Tibial artery (tissue), 4 donors: ENCODE measurements around the gene OR5AU1.
"Not testable (repeated sequence)": the region's sequence is repeated elsewhere in the genome, so short reads cannot be mapped to it uniquely, and the experiment has no call there.

Experiments used
- DNase-seq, 2 donors: peaks; one replicate each; pipeline ENCODE4 v3.0.0-alpha.2; 2019
- H3K27ac ChIP-seq, 2 donors: fragments of 200-600 bp; sonication (generic) in 1 of 2; 1 replicate in 1 of 2; 2 replicates in 1 of 2; pipeline ENCODE4 v1.5.1; 2018 to 2019; ENCODE audit warnings: mild to moderate bottlenecking in 1 of 2
- H3K27me3 ChIP-seq, 2 donors: fragments of 200-600 bp; sonication (generic) in 1 of 2; one replicate each; pipeline versions ENCODE4 v1.5.1 to v1.6.0; 2016 to 2019
- H3K36me3 ChIP-seq, 3 donors: fragments of 200-600 bp; sonication (generic) in 2 of 3; one replicate each; pipeline ENCODE4 v1.5.1; 2016 to 2019; ENCODE audit warnings: mild to moderate bottlenecking in 2 of 3
- H3K4me1 ChIP-seq, 4 donors: fragments of 200-600 bp; sonication (generic) in 2 of 4; 1 replicate in 3 of 4; 2 replicates in 1 of 4; pipeline ENCODE4 v1.5.1; 2016 to 2019
- H3K4me3 ChIP-seq, 2 donors: fragments of 200-600 bp; sonication (generic) in 1 of 2; 1 replicate in 1 of 2; 2 replicates in 1 of 2; pipeline ENCODE4 v1.5.1; 2018 to 2019; ENCODE audit warnings: mild to moderate bottlenecking in 2 of 2
- H3K9me3 ChIP-seq, 3 donors: fragments of 200-600 bp; sonication (generic) in 1 of 3; one replicate each; pipeline ENCODE4 v1.5.1; 2016 to 2019
- intact Hi-C: fragments of 100-400 bp; cut with DNase I; formaldehyde crosslinking; loops from one replicate; pipeline ENCODE4 v1.15.0; 2023; ENCODE audit warnings: low total_unique reads
- TF ChIP-seq, protein P1 (sequence below), 2 experiments: fragments of 200-600 bp in 1 of 2; fragments of 450-650 bp in 1 of 2; IDR thresholded peaks; one replicate each; pipeline ENCODE4 v1.5.1; 2017 to 2019; ENCODE audit warnings: antibody characterized with exemption in 2 of 2, mild to moderate bottlenecking in 1 of 2, moderate library complexity in 1 of 2

The OR5AU1 gene

DNA sequence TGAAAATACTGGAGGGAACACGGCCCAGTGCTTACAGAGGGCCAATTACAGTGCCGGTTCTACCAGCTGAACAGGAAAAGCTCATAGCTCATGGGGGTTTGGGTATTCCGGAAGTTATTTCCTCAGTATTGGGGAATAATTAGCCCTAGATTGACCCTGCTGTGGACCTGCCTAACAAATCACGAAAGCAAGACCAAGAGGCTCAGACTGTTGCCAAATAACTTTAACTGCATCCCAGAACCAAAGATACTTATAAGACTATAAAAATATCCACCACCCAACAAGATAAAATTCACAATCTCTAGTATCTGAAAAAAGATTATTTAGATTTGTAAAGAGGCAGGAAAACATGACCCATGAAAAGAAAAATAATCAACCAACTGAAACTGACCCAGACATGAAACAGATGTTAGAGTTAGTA is 8.0 kb upstream of the OR5AU1 start:
- no peak for DNase-seq
- intact Hi-C loops, result no loop called here

DNA sequence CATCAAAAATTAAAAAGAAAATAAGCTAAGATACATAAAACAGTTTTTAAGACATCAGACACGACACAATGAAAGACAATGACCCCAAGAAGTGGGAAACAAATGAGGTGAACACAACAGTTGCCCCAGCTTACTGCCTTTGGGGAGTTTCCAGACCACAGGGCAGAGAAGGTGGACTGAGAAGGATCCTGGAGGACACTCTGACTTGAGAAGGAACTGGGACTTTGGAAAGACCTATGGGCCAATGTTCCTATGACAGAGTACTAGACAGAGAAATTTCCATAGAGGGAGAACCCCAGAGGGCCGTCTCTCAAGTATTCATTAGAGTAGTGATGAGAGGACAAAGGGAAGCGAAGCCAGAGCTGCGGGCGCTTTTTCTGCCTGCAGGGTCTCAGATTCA is 6.2 kb upstream of the OR5AU1 start:
- TF ChIP-seq, protein P1, sequence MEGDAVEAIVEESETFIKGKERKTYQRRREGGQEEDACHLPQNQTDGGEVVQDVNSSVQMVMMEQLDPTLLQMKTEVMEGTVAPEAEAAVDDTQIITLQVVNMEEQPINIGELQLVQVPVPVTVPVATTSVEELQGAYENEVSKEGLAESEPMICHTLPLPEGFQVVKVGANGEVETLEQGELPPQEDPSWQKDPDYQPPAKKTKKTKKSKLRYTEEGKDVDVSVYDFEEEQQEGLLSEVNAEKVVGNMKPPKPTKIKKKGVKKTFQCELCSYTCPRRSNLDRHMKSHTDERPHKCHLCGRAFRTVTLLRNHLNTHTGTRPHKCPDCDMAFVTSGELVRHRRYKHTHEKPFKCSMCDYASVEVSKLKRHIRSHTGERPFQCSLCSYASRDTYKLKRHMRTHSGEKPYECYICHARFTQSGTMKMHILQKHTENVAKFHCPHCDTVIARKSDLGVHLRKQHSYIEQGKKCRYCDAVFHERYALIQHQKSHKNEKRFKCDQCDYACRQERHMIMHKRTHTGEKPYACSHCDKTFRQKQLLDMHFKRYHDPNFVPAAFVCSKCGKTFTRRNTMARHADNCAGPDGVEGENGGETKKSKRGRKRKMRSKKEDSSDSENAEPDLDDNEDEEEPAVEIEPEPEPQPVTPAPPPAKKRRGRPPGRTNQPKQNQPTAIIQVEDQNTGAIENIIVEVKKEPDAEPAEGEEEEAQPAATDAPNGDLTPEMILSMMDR (IDR thresholded peaks at IDR 0.05), result no peak
- no peak overlapping the region for H3K4me3 ChIP-seq
- DNase-seq, result no peak
- H3K9me3 ChIP-seq, result no peaks in the 10 kb centered on the region
- H3K27me3 ChIP-seq, result no peaks in the 10 kb centered on the region
- H3K36me3 ChIP-seq, result no peaks in the 10 kb centered on the region
- no peak overlapping the region for H3K27ac ChIP-seq
- no peaks in the 10 kb centered on the region for H3K4me1 ChIP-seq
- intact Hi-C loops, result no loop called here

More for the DNA sequence above, 8.0 kb upstream of the OR5AU1 start:
- no peak overlapping the region for H3K4me3 ChIP-seq
- H3K27me3 ChIP-seq, result no peaks in the 10 kb centered on the region
- H3K9me3 ChIP-seq, result no peaks in the 10 kb centered on the region
- TF ChIP-seq, protein P1 (IDR thresholded peaks at IDR 0.05), result no peak
- H3K4me1 ChIP-seq, result no peaks in the 10 kb centered on the region
- H3K27ac ChIP-seq, result no peak overlapping the region
- no peaks in the 10 kb centered on the region for H3K36me3 ChIP-seq

DNA sequence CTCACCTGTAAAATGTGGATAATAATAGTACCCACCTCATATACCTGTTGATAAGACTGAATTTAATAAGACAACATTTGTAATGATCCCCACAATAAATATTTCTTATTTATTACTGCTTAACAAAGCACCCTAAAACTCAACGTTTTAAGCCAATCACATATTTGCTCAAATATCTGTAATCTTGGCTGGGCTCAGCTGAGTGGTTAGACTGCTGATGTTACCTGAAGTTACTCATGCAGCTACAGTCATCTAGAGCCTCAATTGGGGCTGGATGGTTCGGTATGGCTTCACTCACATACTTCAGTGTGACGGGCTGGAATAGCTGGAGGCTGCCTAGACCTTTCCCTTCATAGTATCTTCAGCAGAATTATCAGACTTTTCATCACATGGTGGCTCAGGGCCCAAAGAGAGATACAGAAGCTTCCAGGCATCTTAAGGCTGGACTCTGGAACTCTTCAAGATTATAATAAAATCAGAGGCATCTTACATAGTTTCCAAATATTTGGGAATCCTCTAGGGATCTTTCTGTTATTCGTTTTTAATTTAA is 4.3 kb upstream of the OR5AU1 start:
- no peak for DNase-seq
- Histone ChIP-seq H3K36me3 (no peaks in the 10 kb centered on the region), H3K27ac (no peak overlapping the region), H3K9me3 (no peaks in the 10 kb centered on the region), H3K4me3 (no peak overlapping the region), H3K4me1 (no peaks in the 10 kb centered on the region), H3K27me3 (no peaks in the 10 kb centered on the region)
- intact Hi-C loops, result no loop called here
- TF ChIP-seq, protein P1 (IDR thresholded peaks at IDR 0.05), result no peak

DNA sequence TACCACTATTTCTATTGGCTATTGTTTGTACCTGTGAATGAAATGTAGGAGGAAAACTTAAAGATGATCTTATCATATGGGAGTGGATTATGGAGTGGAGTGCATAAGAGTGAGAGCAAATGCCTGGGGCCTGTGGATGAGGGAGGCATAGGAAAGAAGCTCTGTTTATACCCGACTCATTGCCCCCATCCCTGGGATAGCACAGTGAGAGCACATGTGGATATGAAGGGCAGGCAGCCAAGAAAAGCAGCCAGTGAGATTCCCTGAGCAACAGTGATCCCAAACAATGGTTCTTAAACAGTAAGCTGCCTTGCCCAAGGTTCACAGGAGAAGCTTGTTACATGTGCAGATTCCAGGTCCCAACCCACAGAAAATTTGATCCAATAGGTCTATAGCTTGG is 2.3 kb upstream of the OR5AU1 start:
- H3K27ac ChIP-seq, H3K36me3 ChIP-seq, H3K4me1 ChIP-seq, H3K9me3 ChIP-seq, DNase-seq, intact Hi-C loops, H3K4me3 ChIP-seq, H3K27me3 ChIP-seq: not testable (repeated sequence)

DNA sequence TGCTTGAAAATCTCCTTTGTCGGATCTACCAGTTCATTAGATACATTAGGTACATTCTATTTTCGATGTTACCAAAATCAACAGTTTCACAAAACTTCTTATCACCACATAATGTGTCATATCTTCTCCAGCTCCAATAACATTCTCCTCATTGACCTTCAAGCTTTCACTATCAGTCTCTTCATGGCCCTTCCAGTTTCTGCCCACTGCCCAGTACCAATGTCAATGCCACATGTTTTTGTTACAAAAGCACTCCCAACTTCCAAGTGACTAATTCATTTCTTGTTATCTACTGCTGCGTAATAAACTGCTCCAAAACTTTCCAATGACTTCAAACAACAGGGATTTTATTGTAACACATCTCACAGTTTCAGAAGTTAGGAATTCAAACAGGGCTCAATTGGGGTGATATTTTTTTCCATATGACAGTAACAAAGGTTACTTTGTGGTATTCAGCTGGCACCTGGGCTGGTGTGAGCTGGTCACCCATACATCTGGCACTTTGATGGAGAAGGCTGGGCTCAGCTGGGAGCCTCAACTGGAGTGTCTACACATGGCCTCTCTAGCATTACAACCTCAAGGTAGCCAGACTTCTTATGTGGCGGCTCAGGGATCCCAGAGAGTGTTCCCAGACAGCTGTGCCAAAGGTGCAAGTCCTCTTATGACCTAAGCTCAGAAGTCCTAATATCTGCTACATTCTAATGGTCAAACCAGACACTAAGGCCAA is 6.1 kb downstream of the OR5AU1 start:
- Histone ChIP-seq H3K4me3 (no peak overlapping the region), H3K36me3 (no peaks in the 10 kb centered on the region), H3K9me3 (peaks cover 0 to 12% (median 0%) of the 10 kb centered on the region in 3 donors), H3K27me3 (no peaks in the 10 kb centered on the region), H3K4me1 (no peaks in the 10 kb centered on the region), H3K27ac (no peak overlapping the region)
- TF ChIP-seq, protein P1 (IDR thresholded peaks at IDR 0.05), result no peak
- DNase-seq, result no peak
- intact Hi-C loops, result no loop called here

DNA sequence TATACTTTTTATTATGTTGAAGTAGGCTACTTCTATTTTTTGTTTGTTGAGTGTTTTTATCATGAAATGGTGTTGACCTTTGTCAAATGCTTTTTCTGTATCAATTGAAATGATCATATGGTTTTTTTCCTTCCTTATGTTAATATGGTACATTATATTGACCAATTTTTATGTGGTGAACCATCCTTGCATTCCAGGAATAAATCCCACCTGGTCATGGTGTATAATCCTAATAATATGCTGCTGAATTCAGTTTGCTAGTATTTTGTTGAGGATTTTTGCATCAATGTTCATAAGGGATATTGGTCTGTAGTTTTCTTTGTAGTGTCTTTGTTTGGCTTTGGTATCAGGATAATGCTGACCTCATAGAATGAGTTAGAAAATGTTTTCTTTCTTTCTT is 10.4 kb downstream of the OR5AU1 start:
- H3K36me3 ChIP-seq, result no peaks in the 10 kb centered on the region
- no peak overlapping the region for H3K4me3 ChIP-seq
- no peaks in the 10 kb centered on the region for H3K27me3 ChIP-seq
- H3K4me1 ChIP-seq, result no peaks in the 10 kb centered on the region
- no peak for DNase-seq
- peaks cover 0 to 12% (median 0%) of the 10 kb centered on the region in 3 donors for H3K9me3 ChIP-seq
- TF ChIP-seq, protein P1 (IDR thresholded peaks at IDR 0.05), result no peak
- intact Hi-C loops, result no loop called here
- H3K27ac ChIP-seq, result no peak overlapping the region
